ENCODE results near the gene TCF4.

TCF4 gene

DNA sequence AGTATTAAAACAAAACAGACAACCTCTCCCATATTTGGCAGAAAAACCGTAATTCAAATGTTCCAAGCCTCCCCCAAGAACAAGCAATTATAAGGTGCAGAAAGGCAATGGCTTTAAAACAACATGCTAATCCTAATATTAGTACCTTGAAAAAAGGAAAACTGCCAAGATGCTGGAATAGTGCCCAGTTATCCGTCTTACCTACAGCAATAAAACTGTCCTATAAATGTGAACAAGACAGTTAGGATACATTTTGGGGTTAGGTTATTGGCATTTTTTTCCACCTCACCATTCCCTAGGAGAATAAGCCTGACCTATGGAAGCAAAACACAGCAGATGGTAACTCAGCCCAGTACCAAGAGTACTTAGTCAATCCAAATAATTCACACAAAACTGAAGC, 83.2 kb downstream of the TCF4 start:
- no peak for TF ChIP-seq CTCF (conservative IDR thresholded peaks at IDR 0.05; ENCODE audit: control insufficient read depth, insufficient read depth, low read depth, low read length)
- no peak for DNase-seq (ENCODE audit: low read depth)
- H3K4me3 ChIP-seq (ENCODE audit: control insufficient read depth, low read depth, low read length) = no peak overlapping the region

DNA sequence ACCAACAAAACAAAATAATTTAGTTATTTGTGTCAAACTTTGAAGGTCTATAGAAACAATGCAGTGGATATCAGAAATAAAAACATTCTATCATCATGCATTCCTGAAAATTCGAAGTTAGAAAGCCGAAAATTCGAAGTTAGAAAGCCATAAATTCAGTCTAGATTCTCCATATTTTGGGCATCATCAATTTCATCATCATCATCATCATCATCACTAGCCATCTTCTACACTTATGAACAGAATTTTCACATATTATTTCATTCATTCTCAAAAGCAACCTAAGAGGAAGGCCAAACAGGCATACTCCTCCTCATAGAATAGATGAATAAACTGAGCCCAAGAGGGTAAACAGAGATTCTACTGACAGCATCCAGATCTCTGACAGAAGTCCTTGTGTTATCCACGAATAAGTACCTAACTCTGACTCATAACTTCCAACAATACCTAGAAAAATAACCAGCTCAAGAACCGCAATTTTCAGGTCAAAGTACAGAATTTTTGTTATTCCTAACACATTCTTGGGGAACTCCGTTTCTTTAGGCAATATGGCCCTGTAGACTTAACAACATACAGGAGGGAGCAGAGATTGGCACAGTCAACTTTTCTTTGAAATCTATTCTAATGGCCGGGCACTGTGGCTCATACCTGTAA, 84.7 kb downstream of the TCF4 start:
- TF ChIP-seq CTCF (conservative IDR thresholded peaks at IDR 0.05; ENCODE audit: control insufficient read depth, insufficient read depth, low read depth, low read length) = no peak
- no peak for DNase-seq (ENCODE audit: low read depth)
- no peak overlapping the region for H3K4me3 ChIP-seq (ENCODE audit: control insufficient read depth, low read depth, low read length)

GRCh38 chr18:55501982-55502710, 85.8 kb downstream of the TCF4 start:
- no peak for TF ChIP-seq CTCF (conservative IDR thresholded peaks at IDR 0.05; ENCODE audit: control insufficient read depth, insufficient read depth, low read depth, low read length)
- no peak for DNase-seq (ENCODE audit: low read depth)
- no peak overlapping the region for H3K4me3 ChIP-seq (ENCODE audit: control insufficient read depth, low read depth, low read length)

DNA sequence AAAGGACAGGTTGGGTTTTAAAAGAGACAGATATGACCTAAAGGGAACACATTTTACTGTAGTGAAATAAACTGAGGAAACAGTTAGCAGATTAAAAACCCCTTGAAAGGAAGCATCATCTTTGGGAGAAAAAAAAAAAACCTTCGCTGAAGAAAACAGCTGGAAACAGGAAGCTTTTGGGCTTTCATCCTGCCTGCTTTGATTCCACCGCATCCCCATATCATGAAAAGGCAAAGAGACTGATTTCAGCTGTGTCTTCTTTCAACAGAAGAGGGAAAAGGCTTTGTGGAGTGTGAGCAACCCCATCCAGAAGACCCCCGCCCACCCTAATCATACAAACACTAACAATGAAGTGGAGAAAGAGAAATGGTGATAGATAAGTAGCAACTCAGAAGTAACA, 86.4 kb downstream of the TCF4 start:
- TF ChIP-seq CTCF (conservative IDR thresholded peaks at IDR 0.05; ENCODE audit: control insufficient read depth, insufficient read depth, low read depth, low read length) = no peak
- no peak for DNase-seq (ENCODE audit: low read depth)
- no peak overlapping the region for H3K4me3 ChIP-seq (ENCODE audit: control insufficient read depth, low read depth, low read length)

DNA sequence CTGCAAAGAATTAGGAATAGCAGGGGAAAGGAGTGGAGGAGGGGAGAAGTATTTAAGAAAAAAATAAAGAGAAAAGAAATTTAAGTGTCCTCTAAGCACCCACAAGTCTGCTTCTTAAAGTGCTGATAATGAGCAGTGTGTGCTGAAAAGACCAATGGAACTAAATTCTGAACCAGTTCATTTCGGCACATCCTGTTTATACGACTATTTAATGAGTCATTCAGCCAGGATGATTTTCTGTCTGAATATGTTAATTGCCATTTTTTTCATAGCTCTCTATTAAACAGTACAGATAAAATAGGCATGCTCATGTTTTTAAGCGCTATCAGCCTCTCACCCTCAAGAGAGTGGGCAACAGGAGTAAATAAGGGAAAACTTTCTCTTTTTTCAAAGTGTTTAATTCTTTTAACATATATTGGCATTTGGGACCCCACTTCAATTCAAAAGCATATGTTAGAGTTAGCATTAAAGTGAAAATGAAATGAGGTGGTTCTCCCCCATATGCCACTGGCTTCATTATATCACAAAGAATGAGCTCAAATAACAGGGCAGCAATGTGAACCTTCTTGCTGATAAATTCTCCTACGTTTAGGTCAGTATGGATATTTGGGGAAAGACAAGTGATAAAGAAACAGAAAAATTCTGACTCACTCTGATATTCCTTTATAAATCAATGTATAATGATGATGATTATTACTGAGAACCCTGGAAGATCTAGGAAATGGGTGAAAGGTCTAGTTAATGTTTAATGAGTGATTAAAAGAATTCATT, 87.5 kb downstream of the TCF4 start:
- DNase-seq (ENCODE audit: low read depth) = peak; percentile 81
- H3K4me3 ChIP-seq (ENCODE audit: control insufficient read depth, low read depth, low read length) = peak overlapping the region; percentile 25
- no peak for TF ChIP-seq CTCF (conservative IDR thresholded peaks at IDR 0.05; ENCODE audit: control insufficient read depth, insufficient read depth, low read depth, low read length)

- H3K4me3 ChIP-seq (ENCODE audit: control insufficient read depth, low read depth, low read length) = no peak overlapping the region
- DNase-seq (ENCODE audit: low read depth) = no peak
- no peak for TF ChIP-seq CTCF (conservative IDR thresholded peaks at IDR 0.05; ENCODE audit: control insufficient read depth, insufficient read depth, low read depth, low read length)
Measured at GRCh38 chr18:55499526-55499925, 88.5 kb downstream of the TCF4 start.

Data from fibroblast of mammary gland (primary cell).